GM19467 (cell line): ENCODE measurements around the gene HCK.
"Not testable (repeated sequence)": the region's sequence is repeated elsewhere in the genome, so short reads cannot be mapped to it uniquely, and the experiment has no call there.

Experiments used
- ATAC-seq: cut with Tn5 transposase; IDR thresholded peaks from one replicate; pipeline ENCODE4 v1.9.1; 2021; ENCODE audit warnings: mild to moderate bottlenecking, moderate library complexity; ENCODE audit not compliant: unreplicated experiment

Gene HCK

DNA sequence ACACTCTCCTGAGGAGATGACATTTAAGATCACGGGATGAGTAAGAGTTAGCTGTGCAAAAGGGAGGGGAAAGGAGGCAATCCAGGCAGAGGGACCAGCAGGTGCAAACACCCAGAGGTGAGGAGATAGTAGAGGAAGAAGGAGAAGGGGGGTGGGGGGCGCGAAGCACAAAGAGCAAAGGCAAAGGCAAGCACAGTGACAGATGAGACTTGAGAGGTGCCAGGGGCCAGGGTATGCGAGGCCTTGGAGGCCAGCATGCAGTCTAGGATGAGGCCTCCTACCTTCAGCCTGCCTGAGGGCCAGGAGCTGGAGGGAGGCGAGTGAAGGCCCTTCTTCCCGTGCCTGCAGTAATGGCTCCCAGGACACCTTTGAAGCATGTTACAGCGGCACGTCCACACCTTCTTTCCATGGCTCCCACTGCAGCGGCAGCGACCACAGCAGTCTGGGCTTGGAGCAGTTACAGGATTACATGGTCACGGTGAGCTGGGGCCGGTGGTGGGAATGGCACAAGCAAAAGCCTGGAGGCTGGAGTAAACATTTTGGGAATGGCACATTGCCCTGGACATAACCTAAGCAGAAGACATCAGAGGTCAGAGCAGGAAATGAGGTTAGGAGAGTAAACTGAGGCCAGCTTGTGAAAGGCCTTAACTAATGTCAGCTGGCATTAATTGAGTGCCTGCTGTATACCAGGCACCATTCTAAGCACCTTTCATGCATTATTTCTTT, 23.2 kb upstream of the HCK start:
- ATAC-seq, result no peak

GRCh38 chr20:32029561-32029960, 22.5 kb upstream of the HCK start:
- no peak for ATAC-seq

DNA sequence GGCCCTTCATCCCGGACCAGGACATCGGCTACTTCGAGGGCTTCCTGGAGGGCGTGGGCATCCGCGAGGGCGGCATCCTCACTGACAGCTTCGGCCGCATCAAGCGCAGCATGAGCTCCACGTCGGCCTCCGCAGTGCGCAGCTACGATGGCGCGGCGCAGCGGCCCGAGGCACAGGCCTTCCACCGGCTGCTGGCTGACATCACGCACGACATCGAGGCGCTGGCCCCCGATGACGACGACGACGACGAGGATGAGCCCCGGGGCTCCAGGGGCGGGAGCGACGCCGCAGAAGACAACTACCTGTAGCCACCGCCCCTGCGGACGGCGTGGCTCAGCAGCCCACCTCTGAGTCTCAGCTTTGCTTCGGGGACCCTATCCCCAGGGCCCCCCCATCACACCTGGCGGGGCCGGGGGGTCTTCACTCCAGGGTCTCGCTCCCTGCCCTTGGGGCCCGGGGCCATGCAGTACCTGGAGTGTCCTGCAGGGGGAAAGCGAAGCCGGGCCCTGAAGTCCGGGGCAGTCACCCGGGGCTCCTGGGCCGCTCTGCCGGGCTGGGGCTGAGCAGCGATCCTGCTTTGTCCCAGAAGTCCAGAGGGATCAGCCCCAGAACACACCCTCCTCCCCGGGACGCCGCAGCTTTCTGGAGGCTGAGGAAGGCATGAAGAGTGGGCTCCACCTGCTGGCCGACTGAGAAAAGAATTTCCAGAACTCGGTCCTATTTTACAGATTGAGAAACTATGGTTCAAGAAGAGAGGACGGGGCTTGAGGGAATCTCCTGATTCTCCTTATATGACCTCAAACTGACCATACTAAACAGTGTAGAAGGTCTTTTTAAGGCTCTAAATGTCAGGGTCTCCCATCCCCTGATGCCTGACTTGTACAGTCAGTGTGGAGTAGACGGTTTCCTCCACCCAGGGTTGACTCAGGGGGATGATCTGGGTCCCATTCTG, 20.8 kb upstream of the HCK start:
- ATAC-seq, result no peak

DNA sequence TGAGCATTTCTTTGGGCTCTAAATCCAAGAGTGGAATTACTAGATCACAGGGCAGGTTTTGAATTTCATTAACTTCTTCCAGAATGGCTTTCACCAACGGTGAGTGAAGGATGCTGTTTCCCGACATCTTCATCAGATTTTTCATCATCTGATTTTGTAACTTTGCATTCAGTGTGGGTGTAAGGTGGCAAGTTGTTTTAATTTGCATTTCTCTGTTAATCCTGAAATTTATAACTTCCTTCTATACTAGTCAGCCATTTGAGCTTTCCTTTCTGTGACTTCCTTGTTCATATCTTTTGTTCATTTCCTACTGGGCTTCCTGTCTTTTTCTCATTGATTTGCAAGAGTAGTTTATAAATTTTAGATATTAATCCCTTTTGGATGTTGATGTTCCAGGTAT, 18.7 kb upstream of the HCK start:
- no peak for ATAC-seq

DNA sequence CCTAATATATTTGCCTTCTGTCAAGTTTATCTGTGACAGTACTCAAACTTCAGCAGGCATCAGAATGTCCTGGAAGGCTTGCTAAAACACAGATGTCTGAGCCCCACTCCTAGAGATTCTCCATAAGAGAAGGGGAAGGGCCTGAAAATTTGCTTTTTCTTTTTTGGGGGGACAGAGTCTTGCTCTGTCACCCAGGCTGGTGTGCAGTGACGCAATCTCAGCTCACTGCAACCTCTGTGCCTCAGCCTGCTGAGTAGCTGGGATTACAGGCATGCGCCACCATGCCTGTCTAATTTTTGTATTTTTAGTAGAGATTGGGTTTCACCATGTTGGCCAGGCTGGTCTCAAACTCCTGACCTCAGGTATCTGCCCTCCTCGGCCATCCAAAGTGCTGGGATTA, 18.3 kb upstream of the HCK start:
- ATAC-seq, result not testable (repeated sequence)

- no peak for ATAC-seq
Observed at GRCh38 chr20:32034581-32035425, 17.2 kb upstream of the HCK start.

GRCh38 chr20:32035426-32035779, 16.6 kb upstream of the HCK start:
- no peak for ATAC-seq

- ATAC-seq, result no peak
Observed at GRCh38 chr20:32036252-32036651, 15.8 kb upstream of the HCK start.

- no peak for ATAC-seq
Observed at GRCh38 chr20:32036716-32037485, 15.1 kb upstream of the HCK start.

DNA sequence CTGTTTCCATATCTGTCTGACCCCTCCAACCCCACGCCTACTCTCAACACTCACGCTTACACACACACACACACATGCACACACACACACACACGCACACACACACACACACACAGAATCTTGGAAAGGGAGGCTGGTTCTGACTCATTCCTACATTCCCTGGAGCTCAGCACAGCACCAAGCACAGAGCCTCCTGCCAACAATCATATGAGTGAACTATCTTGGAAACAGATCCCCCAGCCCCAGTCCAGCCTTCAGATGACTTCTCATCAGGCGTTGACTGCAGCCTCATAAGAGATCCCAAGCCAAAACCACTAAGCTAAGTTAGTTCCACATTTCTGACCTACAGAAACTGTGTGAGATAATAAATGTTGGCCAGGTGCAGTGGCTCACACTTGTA, 14.1 kb upstream of the HCK start:
- ATAC-seq, result no peak

DNA sequence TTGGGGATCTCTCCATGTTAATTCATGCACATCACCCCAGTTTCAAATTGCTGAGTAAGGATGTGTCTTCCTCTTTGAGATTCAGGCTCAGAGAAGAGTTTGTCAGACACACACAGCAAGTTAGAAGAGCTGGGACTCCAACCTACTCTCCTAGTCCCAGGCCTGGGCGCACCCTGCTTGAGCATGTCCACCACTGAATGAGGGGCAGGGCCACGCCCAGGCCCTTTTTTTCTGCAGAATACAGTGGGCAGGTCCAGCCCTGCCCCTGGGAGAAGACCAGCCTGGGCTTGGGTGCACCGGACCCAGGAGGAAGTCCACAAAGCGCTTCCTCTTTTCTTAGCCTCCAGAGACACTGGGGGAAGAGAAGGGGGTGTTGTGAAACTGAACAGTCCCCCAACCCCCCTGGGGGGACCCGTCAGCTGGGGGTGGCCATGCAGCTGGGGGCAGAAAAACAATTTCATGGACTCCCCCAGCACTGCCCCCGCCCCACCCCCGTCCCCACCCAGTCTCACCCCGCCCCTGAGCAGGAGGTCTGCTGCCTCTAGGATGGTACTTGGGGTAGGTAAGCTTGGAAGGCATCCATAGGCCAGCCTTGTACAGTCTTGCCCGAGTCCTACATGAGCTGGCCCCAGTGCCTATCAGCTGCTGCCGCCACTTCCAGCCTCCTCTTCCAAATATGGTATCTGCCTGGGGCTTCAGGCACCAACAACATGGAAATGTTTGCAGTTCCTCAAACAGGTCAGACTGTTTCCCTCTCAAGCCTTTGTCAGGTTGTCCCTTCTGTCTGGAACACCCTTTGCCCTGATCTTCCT, 11.7 kb upstream of the HCK start:
- ATAC-seq, result no peak

- no peak for ATAC-seq
Observed at GRCh38 chr20:32045999-32046398, 6.0 kb upstream of the HCK start.

- no peak for ATAC-seq
Observed at GRCh38 chr20:32050324-32050841, 1.7 kb upstream of the HCK start.

GRCh38 chr20:32050851-32051556, 1.0 kb upstream of the HCK start:
- ATAC-seq, result no peak

DNA sequence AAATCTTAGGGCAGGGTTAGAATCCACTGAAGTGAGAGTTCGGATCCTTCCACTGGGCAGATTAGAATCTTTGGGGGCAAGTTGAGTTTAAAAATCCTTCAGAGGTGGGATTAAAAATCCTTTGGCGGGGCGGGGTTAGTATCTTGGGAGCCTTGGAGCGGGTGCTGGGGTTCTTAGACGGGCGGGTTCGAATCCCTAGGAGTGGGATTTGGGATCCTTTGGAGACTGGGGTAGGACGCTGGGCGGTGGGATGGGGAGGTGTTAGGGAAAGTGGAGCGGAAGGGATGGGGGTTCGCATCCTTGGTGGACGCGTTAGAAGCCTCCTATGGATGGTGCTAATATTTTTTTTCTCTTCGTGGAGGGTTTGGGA, 337 bp upstream of the HCK start:
- ATAC-seq, result no peak

DNA sequence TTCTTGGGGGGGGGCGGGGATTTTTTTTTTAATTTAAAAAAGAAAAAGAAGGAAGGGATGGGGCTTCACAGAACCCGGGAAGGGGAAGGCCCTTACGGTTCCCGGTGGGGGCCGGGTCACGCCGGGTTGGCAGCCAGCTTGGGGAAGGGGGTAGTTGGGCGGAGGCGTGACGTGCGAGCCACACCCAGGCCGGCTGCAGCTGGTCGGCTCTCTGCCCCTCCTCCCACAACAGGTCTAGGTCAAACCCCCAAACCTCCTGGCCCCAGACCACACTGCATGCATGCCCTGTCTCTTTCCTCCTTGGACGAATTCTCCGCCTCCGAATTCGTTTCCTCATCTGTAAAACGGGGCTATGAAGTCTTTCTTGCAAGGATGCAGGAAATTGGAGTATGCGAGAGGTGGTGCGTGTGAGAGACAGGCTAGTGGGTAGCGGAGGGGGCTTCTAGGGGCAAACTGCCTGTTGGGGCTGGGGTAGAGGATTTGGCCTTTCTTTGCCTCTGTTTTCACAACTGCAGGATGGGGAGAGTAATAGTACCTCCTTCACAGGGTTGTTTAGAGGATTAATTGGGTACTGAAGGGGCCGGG, 828 bp downstream of the HCK start:
- ATAC-seq, result no peak

DNA sequence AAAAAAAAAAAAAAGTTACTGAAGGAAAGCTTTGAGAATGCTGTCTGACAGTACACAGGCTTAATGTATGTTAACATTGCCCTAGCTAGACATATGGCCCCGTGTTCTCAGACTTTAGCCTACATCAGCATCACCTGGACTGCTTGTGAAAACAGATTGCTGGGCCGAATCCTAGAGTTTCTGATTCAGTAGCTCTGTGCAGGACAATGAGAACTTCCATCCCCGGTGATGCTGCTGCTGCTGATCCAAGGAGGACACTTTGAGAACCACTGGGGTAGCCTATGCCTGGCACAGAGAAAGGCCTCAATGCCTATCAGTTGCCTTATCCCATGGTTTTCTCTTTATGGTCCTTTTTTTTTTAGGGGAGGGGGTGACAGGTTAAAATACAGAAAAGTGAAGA, 1.6 kb downstream of the HCK start:
- no peak for ATAC-seq

DNA sequence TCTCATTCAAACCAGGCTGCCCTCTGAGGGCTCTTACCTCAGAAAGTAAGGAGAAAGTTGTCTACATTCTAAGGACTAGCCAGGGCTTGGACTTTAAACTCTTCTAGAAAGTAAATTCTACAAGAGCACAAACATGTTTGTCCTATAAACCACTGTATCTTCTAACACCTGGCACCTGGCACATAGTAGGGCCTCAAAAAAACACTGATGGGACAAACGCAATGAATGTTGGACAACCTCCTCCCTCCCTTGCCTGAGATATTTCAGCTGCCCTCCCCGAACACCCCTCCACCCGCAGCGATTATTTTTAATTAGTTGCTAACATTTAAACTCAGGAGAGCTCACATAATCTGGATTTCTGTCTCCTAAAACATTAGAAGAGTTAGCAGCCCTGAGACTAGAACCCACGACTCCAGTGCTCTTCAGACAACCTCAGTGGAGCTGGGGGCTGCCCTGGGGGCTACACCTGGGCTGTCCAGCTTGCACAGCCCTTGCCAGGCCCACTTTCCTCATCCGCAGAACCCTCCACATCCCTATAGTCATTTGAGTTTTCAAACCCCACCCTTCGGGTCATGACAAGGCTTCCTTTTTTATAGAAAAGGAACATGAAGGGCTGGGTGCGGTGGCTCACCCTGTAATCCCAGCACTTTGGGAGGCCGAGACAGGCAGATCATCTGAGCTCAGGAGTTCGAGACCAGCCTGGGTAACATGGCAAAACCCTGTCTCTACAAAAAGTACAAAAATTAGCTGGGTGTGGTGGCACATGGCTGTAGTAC, 4.9 kb downstream of the HCK start:
- no peak for ATAC-seq
